GM12891 (cell line): Measurements from ENCODE around the gene STARD10.

ENCODE experiments used
- DNase-seq: peaks from one replicate; pipeline ENCODE4 v3.0.0; 2011; ENCODE audit warnings: low spot score; ENCODE audit not compliant: insufficient read length
- FAIRE-seq: peaks from 2 replicates; lab custom pipeline; 2011; peaks lifted over from hg19 to GRCh38; lab: Jason Lieb, UNC
- PAX5 ChIP-seq: IDR thresholded peaks from 2 replicates; pipeline ENCODE4 v1.6.1; 2011; ENCODE audit warnings: low read length, moderate library complexity, mild to moderate bottlenecking; ENCODE audit not compliant: insufficient read depth, severe bottlenecking
- POLR2A ChIP-seq: IDR thresholded peaks from 2 replicates; pipeline ENCODE4 v1.6.1; 2011; ENCODE audit warnings: low read depth, low read length, control low read depth
- POLR2AphosphoS5 ChIP-seq: IDR thresholded peaks from 2 replicates; pipeline ENCODE4 v1.6.1; 2011; ENCODE audit warnings: low read depth, low read length, control low read depth
- POU2F2 ChIP-seq: IDR thresholded peaks from 2 replicates; pipeline ENCODE4 v1.6.1; 2011; ENCODE audit warnings: low read depth, mild to moderate bottlenecking, control low read depth, low read length, moderate library complexity
- SPI1 ChIP-seq: IDR thresholded peaks from 2 replicates; pipeline ENCODE4 v1.6.1; 2011; ENCODE audit warnings: low read depth, low read length, control low read depth
- TAF1 ChIP-seq: IDR thresholded peaks from 2 replicates; pipeline ENCODE4 v1.6.1; 2011; ENCODE audit warnings: low read depth, low read length, control low read depth

STARD10 gene

DNA sequence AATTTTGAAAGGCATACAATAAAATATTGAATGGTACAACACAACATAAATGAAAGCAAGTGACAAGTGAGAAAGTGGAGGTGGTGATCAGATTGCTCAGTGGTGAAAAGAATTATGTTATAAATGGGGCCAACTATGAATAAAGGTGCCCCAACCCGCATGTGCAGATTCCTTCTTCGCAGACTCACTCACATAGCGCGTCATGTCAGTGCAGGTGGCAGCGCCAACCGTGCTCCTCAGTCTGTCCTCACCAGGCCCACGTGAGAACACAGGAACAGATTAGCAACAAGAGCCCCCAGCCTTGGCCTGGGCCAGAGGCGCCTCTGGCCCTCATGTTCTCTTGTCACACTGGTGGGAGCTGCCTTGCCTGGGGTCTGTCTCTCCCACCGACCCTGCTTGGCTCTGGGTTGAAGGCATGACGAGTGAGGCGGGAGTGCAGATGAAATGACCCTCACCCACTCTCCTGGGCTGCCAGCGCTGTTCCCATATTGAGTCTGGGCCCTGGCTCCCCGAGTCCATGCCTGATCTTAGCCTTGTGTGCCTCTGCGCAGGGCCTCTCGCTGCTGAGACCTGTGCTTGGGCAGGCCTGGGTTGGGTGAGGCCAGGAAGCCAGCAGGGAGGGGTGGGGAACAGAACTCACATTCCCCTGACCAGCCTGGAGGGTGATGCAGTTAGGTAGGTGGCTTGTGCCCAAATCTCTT is 26.7 kb upstream of the STARD10 start:
- FAIRE-seq: no peak
- no peak for DNase-seq
- TF ChIP-seq POU2F2 (no peak), POLR2AphosphoS5 (peak; percentile 18; the same call in 1 of the 2 replicates)

DNA sequence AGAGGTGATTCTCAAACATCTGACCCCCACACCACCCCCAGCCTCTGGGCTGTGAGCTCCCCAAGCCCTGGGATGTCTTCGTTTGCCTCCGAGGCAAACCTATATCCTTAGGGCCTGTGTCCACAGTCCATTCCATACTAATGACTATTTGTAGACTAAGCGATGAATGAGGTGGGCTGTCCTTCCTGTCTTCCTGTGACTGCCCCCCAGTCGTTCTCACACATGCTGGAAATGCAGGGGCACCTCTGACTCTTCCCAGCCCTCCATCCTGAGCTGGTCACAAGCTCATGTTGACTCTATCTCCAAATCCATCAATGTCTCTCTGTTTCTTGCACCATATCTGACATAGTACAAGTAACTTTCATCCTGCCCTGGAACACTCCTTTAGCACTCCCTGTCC is 25.1 kb upstream of the STARD10 start:
- DNase-seq (no peak), FAIRE-seq (no peak)
- no peak for TF ChIP-seq POU2F2
- TF ChIP-seq SPI1: no peak
- no peak for TF ChIP-seq POLR2A
- TF ChIP-seq PAX5: no peak
- TF ChIP-seq POLR2AphosphoS5: no peak

DNA sequence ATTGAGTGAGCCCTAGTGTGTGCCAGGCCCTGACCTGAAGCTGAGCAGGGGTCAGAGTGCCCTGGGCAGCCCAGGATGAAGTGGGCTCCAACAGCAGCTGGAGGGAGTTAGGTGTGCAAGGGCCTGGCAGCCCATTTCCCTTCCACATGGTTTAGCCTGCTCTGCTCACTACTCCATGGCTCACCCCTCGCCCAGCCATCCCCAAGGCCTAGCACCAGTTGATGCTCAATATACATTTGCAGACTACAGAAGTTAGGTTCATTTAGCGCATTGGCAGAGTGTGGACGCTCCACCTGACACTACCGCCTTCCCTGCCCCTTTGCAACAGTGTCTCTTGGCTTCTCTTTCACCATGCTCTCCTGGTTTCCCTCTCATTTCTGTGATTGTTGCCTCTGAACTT is 24.1 kb upstream of the STARD10 start:
- no peak for DNase-seq
- FAIRE-seq: no peak
- no peak for TF ChIP-seq POLR2A
- TF ChIP-seq SPI1: no peak
- no peak for TF ChIP-seq PAX5
- TF ChIP-seq TAF1: no peak
- no peak for TF ChIP-seq POLR2AphosphoS5
- no peak for TF ChIP-seq POU2F2

DNA sequence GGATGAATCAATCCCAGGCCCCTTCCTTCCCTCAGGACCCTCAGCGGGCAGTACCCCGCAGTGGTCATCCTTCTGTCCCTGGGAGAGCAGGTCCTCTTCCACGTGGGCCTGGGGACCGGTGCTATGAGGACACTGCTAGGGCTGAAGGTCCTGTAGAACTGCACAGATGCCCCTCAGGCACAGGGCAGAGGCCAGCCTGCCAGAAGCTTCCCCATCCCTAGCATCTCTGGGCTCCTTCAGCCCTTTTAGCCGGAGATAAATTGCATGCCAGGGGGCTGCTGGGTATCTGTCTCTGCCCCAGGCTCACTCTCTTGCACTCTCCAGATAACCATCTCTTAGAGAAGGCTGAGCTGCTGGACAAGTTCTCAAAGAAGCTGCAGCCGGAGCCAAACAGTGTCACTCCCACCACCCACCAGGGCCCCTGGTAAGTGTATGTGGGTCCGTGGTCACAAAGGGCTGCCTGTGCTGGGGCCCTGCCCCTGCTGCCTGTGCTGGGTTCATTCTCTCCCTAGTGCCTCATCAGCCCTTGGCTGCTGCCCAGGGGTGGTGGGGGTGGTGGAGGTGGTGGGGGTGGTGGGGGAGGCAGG is 22.6 kb upstream of the STARD10 start:
- TF ChIP-seq TAF1 (no peak), POLR2A (no peak), POLR2AphosphoS5 (no peak), POU2F2 (no peak), PAX5 (no peak), SPI1 (no peak)
- no peak for FAIRE-seq
- no peak for DNase-seq

DNA sequence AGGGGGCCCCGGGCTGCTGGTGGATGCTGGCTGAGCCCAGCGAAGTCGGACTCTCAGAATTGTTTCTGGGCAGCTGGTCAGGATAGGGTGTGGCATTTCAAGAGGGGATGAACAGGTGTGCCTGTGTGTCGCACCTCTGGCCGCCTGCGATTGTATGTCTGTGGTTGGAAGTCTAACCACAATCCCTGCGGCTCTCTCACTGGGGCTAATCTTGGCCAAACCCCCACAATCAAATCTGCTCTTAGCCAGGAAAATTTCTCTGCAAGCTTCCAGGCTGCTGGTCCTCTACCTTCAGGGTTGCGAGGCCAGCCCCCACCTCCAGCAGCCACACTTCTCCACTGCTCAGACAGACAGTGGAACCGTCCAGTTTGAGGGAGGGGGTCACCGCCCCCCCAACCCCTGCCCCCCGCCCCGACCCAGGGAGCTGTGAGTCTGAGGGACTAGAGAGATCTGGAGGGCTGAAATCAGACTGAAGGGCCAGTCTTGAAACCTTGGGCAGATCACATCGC is 21.3 kb upstream of the STARD10 start:
- DNase-seq (no peak), FAIRE-seq (no peak)
- TF ChIP-seq POU2F2 (no peak), TAF1 (no peak), POLR2AphosphoS5 (no peak), PAX5 (no peak), SPI1 (no peak), POLR2A (no peak)

DNA sequence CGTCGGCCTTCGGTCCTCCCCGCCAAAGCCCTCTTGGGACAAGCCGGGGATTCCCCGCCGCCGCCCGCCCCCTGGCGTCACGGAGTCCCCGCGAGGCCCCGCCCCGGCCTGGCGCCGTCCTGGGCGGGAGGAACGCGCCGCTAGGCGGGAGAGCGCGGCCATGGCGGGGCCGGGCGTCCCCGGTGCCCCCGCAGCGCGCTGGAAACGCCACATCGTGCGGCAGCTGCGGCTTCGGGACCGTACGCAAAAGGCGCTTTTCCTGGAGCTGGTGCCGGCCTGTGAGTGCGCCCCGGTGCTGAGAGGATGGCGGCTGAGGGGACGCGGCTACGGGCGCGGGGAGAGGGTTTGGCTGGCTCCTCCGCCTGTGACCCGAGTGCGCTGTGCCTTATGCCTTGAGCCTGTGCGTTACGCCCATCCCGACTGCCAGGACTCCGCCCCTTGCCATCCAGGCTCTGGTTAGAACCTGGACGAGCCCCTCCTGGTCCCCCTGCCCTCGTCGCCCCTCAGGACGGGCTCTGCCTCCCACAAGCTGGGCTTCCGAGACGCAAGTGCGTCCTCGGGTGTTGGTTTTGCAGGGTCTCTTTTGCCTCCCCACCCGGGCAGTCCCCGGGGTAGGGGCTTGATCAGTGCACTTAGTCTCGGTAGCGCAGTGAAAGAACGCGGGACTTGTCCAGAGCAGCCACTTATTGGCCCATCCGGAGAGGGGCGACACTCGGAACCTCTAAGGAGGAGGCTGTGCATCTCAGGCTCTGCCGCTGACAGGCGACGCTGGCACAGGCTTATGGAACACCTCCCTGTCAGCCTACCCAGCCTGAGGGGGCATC is 20.7 kb upstream of the STARD10 start, which contains the start of gene ATG16L2:
Gene ATG16L2, plus strand, starts transcription at position 126 of the 824 bp plus-strand sequence. Its CDS starts 35 bp downstream, at position 161.
- peak; percentile 90 for DNase-seq
- no peak for TF ChIP-seq POLR2A
- no peak for TF ChIP-seq SPI1
- TF ChIP-seq POLR2AphosphoS5: peak; percentile 62
- TF ChIP-seq TAF1: peak; percentile 20
- no peak for TF ChIP-seq POU2F2
- TF ChIP-seq PAX5: no peak
- FAIRE-seq: peak; percentile 85

DNA sequence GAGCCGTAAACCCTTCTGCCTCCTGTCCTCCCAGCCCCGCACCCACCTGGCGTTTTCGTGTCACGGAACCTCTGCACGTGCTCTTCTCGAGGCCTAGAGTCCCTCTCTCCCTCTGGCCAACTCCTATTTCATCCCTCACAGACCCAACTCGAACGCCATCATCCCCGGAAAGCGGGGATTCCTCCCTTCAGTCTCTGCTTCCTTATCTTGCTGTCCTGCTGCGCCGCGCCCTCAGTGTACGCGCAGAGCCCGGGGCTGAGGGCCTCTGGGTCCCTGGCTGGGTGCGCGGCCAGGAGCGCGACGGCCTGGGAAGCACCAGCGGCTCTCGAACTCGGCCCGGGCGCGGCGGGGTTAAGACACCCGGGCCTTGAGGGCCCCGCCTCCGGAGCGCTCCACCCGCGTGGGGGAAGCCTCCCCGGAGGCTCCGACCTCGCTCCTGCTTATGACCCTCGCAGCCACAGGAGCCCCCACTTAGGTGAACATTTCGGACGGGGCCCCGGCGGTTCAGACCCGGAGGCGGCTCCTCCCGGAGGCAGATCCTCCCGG is 20.0 kb upstream of the STARD10 start:
- peak; percentile 35 for FAIRE-seq
- TF ChIP-seq POLR2AphosphoS5: peak; percentile 92
- peak; percentile 64 for TF ChIP-seq TAF1
- no peak for TF ChIP-seq SPI1
- TF ChIP-seq PAX5: no peak
- TF ChIP-seq POLR2A: peak; percentile 91
- peak; percentile 67 for TF ChIP-seq POU2F2
- DNase-seq: peak; percentile 74

DNA sequence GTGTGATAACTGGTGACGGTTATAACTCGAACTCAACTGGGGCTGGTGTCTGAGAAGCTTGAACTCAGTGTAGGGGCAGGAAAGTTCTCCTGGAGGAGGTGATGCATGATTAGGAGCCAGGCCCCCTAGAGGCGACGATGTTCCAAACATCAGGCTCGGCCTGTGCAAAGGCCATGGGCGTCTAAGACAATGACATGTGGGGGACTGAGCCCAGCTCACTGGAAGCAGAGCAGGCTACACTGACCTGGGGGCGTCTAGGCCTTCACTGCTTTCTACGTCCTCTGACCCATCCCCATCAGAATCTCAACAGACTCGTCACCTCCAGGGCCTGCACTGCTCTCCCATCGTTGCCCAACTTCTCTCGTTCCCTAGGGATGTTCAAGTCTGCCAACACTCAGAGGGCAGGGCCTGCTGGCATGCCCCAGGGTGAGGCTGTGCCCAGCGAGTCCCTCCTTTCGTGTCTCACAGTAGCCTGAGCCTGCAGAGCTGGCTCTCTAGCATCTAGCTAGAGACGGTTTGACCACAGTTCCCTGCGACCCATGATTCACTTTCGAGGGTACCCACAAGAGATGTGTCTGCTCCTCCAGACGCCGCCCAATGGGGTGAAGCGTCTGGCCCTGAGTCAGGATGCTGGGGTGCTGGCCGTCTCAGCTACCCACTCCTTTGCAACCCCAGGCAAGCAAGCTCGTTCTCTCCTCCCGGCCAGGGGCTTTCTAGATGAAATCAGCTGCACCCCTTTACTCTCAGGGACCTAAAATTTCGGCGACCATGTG is 19.3 kb upstream of the STARD10 start:
- peak; percentile 37; the same call in 1 of the 2 replicates for TF ChIP-seq POU2F2
- TF ChIP-seq POLR2AphosphoS5: peak; percentile 21; the same call in 1 of the 2 replicates
- TF ChIP-seq SPI1: no peak
- DNase-seq (no peak), FAIRE-seq (peak; percentile 80)
